ENCODE data around the gene CPSF4. TPM values are rescaled to one million over a fixed set of nuclear protein-coding genes. Genes with fewer than 3 reads are reported as not detected.

CPSF4 gene
- total RNA-seq, 1 donor from 2014 or later = 69.5 TPM

DNA sequence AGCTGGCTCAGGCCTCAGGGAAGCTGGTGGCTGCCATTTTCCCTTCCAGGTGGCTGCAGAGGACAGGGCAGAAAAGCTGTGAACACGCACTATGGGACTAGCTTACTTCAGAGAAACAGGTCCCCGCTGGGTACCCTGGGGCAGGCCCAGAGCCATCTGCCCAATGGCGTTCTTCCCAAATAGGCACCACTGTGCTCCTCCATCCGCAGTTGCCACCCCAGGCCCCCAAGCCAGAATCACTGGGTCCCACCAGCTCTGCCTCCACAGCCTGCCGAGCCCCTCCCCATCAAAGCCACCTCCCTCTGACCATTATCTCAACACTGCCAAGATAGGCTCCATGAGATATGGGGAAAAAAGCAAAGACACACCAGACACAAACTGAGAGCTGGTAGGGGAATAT, 18.5 kb upstream of the CPSF4 start:
- H3K9me3 Mint-ChIP-seq = peaks cover under 1% of the 10 kb centered on the region
- no peak for DNase-seq (ENCODE audit: low spot score in 2 of 2, unreplicated experiment in 2 of 2)
- H3K36me3 Mint-ChIP-seq = peaks cover 26% of the 10 kb centered on the region
- no peaks in the 10 kb centered on the region for H3K27me3 Mint-ChIP-seq (ENCODE audit: low read depth)
- H3K4me3 Mint-ChIP-seq = no peak overlapping the region
- H3K27ac Mint-ChIP-seq = no peak overlapping the region
- H3K4me1 Mint-ChIP-seq = no peaks in the 10 kb centered on the region
- TF ChIP-seq, protein P1, sequence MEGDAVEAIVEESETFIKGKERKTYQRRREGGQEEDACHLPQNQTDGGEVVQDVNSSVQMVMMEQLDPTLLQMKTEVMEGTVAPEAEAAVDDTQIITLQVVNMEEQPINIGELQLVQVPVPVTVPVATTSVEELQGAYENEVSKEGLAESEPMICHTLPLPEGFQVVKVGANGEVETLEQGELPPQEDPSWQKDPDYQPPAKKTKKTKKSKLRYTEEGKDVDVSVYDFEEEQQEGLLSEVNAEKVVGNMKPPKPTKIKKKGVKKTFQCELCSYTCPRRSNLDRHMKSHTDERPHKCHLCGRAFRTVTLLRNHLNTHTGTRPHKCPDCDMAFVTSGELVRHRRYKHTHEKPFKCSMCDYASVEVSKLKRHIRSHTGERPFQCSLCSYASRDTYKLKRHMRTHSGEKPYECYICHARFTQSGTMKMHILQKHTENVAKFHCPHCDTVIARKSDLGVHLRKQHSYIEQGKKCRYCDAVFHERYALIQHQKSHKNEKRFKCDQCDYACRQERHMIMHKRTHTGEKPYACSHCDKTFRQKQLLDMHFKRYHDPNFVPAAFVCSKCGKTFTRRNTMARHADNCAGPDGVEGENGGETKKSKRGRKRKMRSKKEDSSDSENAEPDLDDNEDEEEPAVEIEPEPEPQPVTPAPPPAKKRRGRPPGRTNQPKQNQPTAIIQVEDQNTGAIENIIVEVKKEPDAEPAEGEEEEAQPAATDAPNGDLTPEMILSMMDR (IDR thresholded peaks at IDR 0.05; ENCODE audit: unreplicated experiment) = no peak

GRCh38 chr7:99420986-99421385, 17.8 kb upstream of the CPSF4 start:
- TF ChIP-seq, protein P1 (IDR thresholded peaks at IDR 0.05; ENCODE audit: unreplicated experiment) = no peak
- no peak overlapping the region for H3K27ac Mint-ChIP-seq
- DNase-seq (ENCODE audit: low spot score in 2 of 2, unreplicated experiment in 2 of 2) = no peak
- no peaks in the 10 kb centered on the region for H3K9me3 Mint-ChIP-seq
- H3K4me3 Mint-ChIP-seq = no peak overlapping the region
- H3K36me3 Mint-ChIP-seq = peaks cover 23% of the 10 kb centered on the region
- H3K27me3 Mint-ChIP-seq (ENCODE audit: low read depth) = no peaks in the 10 kb centered on the region
- H3K4me1 Mint-ChIP-seq = no peaks in the 10 kb centered on the region

DNA sequence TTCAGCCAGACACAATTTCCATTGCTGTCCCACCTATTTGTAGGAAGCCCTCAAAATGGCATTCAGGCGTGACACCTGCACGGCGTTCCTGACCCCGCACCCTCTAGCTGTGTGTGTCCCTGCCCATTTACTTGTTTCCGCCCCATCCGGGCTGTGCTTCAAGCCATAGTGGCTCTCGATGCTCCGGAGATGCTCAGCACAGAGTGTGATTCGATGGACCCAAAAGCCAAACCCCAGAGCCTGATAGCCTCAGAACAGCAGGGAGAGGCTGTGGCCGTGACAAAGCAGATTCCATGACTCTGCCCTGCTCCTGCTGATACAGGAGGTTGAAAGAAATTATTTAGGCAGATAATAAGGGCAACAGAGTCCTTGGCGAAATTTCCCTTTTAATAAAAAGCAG, 16.6 kb upstream of the CPSF4 start:
- TF ChIP-seq, protein P1 (IDR thresholded peaks at IDR 0.05; ENCODE audit: unreplicated experiment) = no peak

GRCh38 chr7:99422625-99423024, 16.1 kb upstream of the CPSF4 start:
- H3K4me3 Mint-ChIP-seq = no peak overlapping the region
- TF ChIP-seq, protein P1 (IDR thresholded peaks at IDR 0.05; ENCODE audit: unreplicated experiment) = no peak

More for the DNA sequence above, 16.6 kb upstream of the CPSF4 start:
- DNase-seq (ENCODE audit: low spot score in 2 of 2, unreplicated experiment in 2 of 2) = no peak
- H3K4me1 Mint-ChIP-seq = no peaks in the 10 kb centered on the region
- no peaks in the 10 kb centered on the region for H3K9me3 Mint-ChIP-seq
- H3K36me3 Mint-ChIP-seq = peaks cover 17% of the 10 kb centered on the region
- H3K27me3 Mint-ChIP-seq (ENCODE audit: low read depth) = no peaks in the 10 kb centered on the region
- H3K4me3 Mint-ChIP-seq = no peak overlapping the region
- no peak overlapping the region for H3K27ac Mint-ChIP-seq

DNA sequence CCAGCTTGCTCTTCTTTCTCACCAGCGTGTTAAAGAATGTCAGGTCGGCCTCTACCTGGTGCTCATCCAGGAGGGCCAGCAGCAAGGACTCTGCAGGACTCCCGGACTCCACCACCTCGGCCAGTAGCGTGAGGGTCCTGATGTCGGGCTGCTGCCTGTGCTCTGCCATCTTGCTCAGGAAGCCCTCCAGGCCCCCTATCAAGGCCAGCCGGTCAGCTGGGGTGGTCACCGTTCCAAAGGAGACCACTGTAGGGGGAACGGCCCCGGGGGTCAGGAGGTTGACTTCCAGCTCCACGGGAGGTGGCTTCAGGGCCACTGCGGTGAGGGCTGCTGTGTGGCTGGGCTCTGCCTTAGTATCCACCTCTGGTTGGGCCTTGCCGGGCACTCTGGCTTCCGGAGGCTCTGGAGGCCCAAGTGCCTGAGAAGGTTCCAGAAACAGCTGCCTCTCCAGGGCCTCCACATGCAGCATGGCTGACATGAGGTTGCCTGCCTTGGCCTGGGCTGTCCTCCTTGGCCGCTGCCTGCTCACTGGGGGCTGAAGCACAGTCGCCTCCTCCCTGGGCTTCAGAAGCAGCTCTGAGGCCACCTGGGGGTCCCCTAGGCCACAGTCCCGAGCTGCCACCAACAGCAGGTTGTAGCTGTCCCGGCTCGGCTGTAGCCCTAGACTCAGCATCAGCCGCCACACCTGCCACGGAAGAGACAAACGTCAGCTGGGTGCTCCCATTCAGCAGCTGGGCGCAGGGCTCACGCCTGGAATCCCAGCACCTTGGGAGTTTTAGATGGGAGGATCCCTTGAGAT, 13.6 kb upstream of the CPSF4 start:
- Mint-ChIP-seq H3K4me3 (no peak overlapping the region), H3K27ac (no peak overlapping the region), H3K4me1 (no peaks in the 10 kb centered on the region), H3K9me3 (no peaks in the 10 kb centered on the region), H3K27me3 (ENCODE audit: low read depth) (no peaks in the 10 kb centered on the region), H3K36me3 (peaks cover 15% of the 10 kb centered on the region)
- no peak for DNase-seq (ENCODE audit: low spot score in 2 of 2, unreplicated experiment in 2 of 2)
- TF ChIP-seq, protein P1 (IDR thresholded peaks at IDR 0.05; ENCODE audit: unreplicated experiment) = no peak

More at GRCh38 chr7:99422625-99423024, 16.1 kb upstream of the CPSF4 start:
- Mint-ChIP-seq H3K9me3 (no peaks in the 10 kb centered on the region), H3K4me1 (no peaks in the 10 kb centered on the region), H3K27me3 (ENCODE audit: low read depth) (no peaks in the 10 kb centered on the region), H3K27ac (no peak overlapping the region), H3K36me3 (peaks cover 12% of the 10 kb centered on the region)
- no peak for DNase-seq (ENCODE audit: low spot score in 2 of 2, unreplicated experiment in 2 of 2)
